GM06990 (cell line): ENCODE results near the gene FHOD3.

Experiments used
- DNase-seq: peaks from one replicate; pipeline ENCODE4 v3.0.0-alpha.2; 2011; ENCODE audit not compliant: insufficient read length; ENCODE audit errors: extremely low read depth
- H3K27me3 ChIP-seq: replicated peaks from 2 replicates; pipeline ENCODE4 v1.6.0; 2011; ENCODE audit warnings: low read length; ENCODE audit not compliant: control insufficient read depth, insufficient read depth
- H3K36me3 ChIP-seq: 2 replicates; pipeline ENCODE4 v1.5.1; 2011; ENCODE audit warnings: low read length; ENCODE audit not compliant: control insufficient read depth, insufficient read depth
- H3K4me3 ChIP-seq: replicated peaks from 2 replicates; pipeline ENCODE4 v1.5.1; 2011; ENCODE audit warnings: low read depth, mild to moderate bottlenecking, control low read depth, low read length
- CTCF ChIP-seq: IDR thresholded peaks from 2 replicates; pipeline ENCODE4 v1.5.1; 2011; ENCODE audit warnings: low read length, control low read depth, mild to moderate bottlenecking, inconsistent platforms; ENCODE audit not compliant: insufficient read depth, poor library complexity, severe bottlenecking

The FHOD3 gene

GRCh38 chr18:36314754-36315153 lies 17.2 kb downstream of the FHOD3 start:
- no peaks in the 10 kb centered on the region for H3K36me3 ChIP-seq
- no peak overlapping the region for H3K4me3 ChIP-seq
- no peak for TF ChIP-seq CTCF
- DNase-seq, result no peak
- no peaks in the 10 kb centered on the region for H3K27me3 ChIP-seq

- Histone ChIP-seq H3K27me3 (no peaks in the 10 kb centered on the region), H3K4me3 (no peak overlapping the region), H3K36me3 (no peaks in the 10 kb centered on the region)
- DNase-seq, result no peak
- no peak for TF ChIP-seq CTCF
Observed at GRCh38 chr18:36315736-36316135, 18.2 kb downstream of the FHOD3 start.

- H3K27me3 ChIP-seq, result no peaks in the 10 kb centered on the region
- TF ChIP-seq CTCF, result no peak
- no peak for DNase-seq
- H3K4me3 ChIP-seq, result no peak overlapping the region
- H3K36me3 ChIP-seq, result no peaks in the 10 kb centered on the region
Observed at GRCh38 chr18:36316246-36316645, 18.7 kb downstream of the FHOD3 start.

- TF ChIP-seq CTCF, result no peak
- Histone ChIP-seq H3K27me3 (no peaks in the 10 kb centered on the region), H3K36me3 (no peaks in the 10 kb centered on the region), H3K4me3 (no peak overlapping the region)
- no peak for DNase-seq
Observed at GRCh38 chr18:36321658-36322407, 24.3 kb downstream of the FHOD3 start.

GRCh38 chr18:36322408-36322728 lies 24.9 kb downstream of the FHOD3 start:
- no peak for DNase-seq
- Histone ChIP-seq H3K4me3 (no peak overlapping the region), H3K36me3 (no peaks in the 10 kb centered on the region), H3K27me3 (no peaks in the 10 kb centered on the region)
- TF ChIP-seq CTCF, result no peak

GRCh38 chr18:36322734-36323133 lies 25.2 kb downstream of the FHOD3 start:
- no peaks in the 10 kb centered on the region for H3K36me3 ChIP-seq
- TF ChIP-seq CTCF, result no peak
- H3K27me3 ChIP-seq, result no peaks in the 10 kb centered on the region
- DNase-seq, result no peak
- no peak overlapping the region for H3K4me3 ChIP-seq
